Fibroblast of skin of right quadriceps (primary cell): ENCODE measurements around the gene JMJD4.

Source experiments
- DNase-seq: peaks from one replicate; pipeline ENCODE4 v3.0.0-alpha.2; 2013

The JMJD4 gene, protein sequence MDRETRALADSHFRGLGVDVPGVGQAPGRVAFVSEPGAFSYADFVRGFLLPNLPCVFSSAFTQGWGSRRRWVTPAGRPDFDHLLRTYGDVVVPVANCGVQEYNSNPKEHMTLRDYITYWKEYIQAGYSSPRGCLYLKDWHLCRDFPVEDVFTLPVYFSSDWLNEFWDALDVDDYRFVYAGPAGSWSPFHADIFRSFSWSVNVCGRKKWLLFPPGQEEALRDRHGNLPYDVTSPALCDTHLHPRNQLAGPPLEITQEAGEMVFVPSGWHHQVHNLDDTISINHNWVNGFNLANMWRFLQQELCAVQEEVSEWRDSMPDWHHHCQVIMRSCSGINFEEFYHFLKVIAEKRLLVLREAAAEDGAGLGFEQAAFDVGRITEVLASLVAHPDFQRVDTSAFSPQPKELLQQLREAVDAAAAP

DNA sequence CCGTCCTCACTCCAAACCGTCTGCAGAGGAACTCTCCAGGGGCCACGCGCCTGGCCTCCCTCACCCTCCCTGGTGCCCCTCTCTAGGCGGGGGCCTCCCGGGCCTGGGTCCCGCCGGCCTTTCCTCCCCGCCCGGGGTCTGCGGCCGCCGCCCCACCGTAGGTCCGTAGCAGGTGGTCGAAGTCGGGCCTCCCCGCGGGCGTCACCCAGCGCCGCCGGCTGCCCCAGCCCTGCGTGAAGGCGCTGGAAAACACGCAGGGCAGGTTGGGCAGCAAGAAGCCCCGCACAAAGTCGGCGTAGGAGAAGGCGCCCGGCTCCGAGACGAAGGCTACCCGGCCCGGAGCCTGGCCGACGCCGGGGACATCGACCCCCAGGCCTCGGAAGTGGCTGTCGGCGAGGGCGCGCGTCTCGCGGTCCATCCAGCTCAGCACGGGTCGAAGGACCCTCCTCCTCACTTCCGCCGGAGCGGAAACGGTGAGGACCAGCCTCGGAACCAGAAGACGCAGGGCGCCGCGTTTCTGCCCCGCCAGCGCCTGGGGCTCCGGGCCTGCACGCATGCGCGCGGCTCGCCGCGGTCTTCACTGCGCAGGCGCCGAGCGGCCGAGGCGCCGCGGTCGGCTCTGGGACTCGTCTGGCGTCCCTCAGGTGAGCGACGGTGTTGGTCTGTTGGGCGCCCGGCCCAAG, at the start of gene JMJD4, which contains the start of gene SNAP47:
Gene JMJD4 (minus strand): TSS at position 447 of the 683 bp plus-strand sequence. CDS start 29 bp downstream, at position 418.
Gene SNAP47 (plus strand): TSS at position 580 of the 683 bp plus-strand sequence. CDS start 12,302 bp downstream, outside the sequence.
- peak; percentile 91 for DNase-seq

GRCh38 chr1:227782226-227782625, 47.1 kb upstream of the JMJD4 start:
- DNase-seq = no peak

GRCh38 chr1:227781314-227781930, 46.3 kb upstream of the JMJD4 start:
- no peak for DNase-seq

- DNase-seq = no peak
These were observed 45.3 kb upstream of the JMJD4 start for GRCh38 chr1:227780101-227781044.

DNA sequence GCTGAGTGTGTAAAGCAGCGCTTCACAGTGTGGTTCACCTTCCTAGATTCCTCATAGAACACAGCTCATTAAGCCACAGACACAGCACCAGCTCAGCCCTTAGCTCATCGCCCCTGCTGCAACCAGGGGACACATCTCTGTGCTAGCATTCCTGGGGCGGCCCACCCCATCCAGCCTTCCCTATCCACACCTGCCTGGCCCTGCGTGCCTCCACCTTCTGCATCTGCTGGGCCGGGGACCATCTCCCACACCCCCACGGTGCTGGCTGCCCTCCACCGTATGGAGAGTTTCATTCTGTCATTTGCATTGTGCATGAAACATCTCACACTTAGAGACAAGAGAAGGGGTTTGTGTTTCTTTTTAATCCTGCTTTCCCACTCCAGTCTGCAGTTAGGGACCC, 44.6 kb upstream of the JMJD4 start:
- DNase-seq = no peak

- no peak for DNase-seq
These were observed 43.9 kb upstream of the JMJD4 start for GRCh38 chr1:227779021-227779441.

GRCh38 chr1:227778401-227778947, 43.4 kb upstream of the JMJD4 start:
- DNase-seq = peak; percentile 54

GRCh38 chr1:227777646-227778045, 42.5 kb upstream of the JMJD4 start:
- DNase-seq = no peak

GRCh38 chr1:227777156-227777555, 42.1 kb upstream of the JMJD4 start:
- no peak for DNase-seq

- peak; percentile 88 for DNase-seq
These were observed 41.2 kb upstream of the JMJD4 start for GRCh38 chr1:227776331-227776771.

- no peak for DNase-seq
These were observed 40.7 kb upstream of the JMJD4 start for GRCh38 chr1:227775841-227776240.

GRCh38 chr1:227774821-227775661, 39.9 kb upstream of the JMJD4 start:
- peak; percentile 97 for DNase-seq

DNA sequence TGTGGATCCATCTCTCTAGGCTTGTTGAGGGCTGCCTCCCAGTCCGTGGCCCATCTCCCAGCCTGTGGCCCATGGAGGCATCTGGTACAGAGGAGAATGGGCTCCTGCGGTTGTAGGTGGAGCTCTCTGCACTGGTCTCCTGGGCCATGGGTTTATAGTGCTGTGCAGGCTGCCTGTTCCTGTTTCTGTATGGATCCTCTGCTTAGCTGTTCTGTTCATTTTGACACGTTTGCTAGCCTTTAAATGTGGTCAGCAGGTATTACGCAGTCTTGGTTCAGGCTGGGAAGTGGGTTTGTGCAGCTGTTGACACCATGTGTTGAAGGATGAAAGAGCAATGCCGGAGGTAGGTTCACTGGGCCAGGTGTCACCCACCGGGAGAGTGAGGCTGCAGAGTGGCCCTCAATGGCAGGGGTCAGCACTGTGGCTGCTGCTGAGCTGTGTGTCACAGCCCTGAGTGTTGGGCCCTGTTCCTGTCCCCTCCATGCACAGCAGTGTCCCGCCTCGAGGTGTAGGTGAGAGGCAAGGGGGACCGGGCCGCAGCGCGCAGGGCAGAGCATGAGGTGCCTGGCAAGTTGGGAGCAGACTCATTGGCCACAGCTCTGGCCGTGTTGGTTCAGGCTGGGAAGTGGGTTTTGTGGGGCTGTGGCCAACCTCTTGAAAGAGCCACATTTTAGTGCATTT, 39.1 kb upstream of the JMJD4 start:
- DNase-seq = no peak

DNA sequence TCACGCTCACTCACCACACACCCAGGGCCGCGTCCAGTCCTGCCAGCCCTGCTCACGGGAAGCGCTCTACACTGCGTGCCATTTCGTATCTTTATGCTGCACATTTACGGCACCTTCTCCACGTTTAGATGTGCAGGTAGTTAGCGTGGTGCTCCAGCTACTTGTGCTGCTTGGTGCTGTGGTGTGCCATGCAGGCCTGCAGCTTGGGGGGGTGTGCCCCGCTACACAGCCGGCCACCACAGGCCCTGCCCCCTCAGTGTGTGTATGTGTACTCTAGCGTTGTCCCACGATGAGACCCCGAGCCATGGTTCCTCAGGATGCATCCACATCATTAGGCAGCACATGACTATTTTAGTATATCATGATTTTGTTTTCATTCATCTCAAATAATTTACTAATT, 38.5 kb upstream of the JMJD4 start:
- DNase-seq = no peak

- DNase-seq = no peak
These were observed 36.7 kb upstream of the JMJD4 start for GRCh38 chr1:227771771-227772170.

GRCh38 chr1:227771326-227771725, 36.2 kb upstream of the JMJD4 start:
- DNase-seq = no peak

DNA sequence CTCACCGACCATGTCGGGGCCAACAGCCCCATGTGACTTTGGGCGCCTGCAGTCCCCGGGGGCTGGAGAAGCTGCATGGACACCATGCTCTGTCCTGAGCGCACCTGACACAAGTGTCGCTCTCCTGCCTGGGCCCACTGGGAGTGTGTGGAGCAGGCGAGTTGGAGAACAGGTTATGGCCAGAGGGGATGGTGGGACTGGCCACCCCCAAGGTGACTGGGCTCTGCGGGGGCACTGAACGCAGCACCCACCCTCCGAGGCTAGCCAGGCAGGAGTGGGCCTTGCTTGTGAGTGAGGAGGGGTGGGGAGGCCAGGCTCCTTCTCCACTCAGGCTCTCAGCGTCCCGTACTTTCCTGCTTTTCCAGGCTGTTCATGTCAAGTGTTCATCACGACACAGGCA, 35.7 kb upstream of the JMJD4 start:
- no peak for DNase-seq

DNA sequence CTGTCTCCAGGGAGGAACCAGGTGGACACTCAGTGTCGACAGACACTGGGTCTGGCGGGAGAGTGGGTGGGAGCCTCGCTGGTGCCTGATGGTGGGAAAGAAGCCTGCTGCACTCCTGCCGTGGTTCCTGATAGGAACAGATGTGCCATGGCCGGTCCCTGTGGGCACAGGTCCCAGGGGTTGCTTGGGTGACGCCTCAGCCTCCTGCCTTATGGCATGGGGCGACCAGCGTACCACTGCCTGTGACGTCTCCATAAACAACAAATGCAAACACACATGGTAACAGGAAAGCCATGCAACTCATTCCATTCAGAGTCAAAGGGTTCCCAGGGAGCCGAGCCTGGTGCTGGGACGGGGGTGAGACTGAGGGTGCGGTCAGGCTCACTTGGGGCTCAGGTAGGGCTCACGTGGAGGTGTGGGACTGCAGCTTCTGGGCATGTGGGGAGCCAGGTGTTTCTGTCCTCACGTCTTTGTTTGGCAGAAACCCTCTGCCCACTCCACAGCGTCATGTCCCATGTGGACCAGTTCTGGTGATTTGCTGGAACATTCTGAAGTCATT, 34.9 kb upstream of the JMJD4 start:
- DNase-seq = no peak

GRCh38 chr1:227769047-227769935, 34.2 kb upstream of the JMJD4 start:
- DNase-seq = peak; percentile 50
